HG03378 (cell line): Measurements from ENCODE around the gene ZRANB2.

Experiments
- ATAC-seq: cut with Tn5 transposase; IDR thresholded peaks from one replicate; pipeline ENCODE4 v1.9.1; 2021; ENCODE audit warnings: mild to moderate bottlenecking, moderate library complexity; ENCODE audit not compliant: unreplicated experiment

ZRANB2 gene

DNA sequence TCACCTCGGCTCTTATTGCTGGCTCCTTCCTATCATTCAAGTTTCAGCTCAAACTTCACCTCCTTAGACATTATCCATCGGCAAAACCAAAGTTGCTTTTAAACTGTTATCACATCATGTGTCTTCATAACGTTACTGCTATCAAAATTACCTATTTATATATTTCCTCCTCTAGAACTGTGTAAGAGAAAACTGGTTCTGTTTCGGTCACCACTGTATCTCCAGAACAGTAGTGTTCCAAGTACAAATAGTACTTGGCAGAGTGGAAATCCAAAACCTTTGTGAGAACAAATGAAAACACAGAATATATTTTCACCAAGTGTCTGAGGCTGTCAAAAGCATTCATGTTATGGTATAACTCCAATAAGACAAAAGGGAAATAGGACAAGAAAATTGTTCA, 9.1 kb downstream of the ZRANB2 start:
- ATAC-seq = no peak

DNA sequence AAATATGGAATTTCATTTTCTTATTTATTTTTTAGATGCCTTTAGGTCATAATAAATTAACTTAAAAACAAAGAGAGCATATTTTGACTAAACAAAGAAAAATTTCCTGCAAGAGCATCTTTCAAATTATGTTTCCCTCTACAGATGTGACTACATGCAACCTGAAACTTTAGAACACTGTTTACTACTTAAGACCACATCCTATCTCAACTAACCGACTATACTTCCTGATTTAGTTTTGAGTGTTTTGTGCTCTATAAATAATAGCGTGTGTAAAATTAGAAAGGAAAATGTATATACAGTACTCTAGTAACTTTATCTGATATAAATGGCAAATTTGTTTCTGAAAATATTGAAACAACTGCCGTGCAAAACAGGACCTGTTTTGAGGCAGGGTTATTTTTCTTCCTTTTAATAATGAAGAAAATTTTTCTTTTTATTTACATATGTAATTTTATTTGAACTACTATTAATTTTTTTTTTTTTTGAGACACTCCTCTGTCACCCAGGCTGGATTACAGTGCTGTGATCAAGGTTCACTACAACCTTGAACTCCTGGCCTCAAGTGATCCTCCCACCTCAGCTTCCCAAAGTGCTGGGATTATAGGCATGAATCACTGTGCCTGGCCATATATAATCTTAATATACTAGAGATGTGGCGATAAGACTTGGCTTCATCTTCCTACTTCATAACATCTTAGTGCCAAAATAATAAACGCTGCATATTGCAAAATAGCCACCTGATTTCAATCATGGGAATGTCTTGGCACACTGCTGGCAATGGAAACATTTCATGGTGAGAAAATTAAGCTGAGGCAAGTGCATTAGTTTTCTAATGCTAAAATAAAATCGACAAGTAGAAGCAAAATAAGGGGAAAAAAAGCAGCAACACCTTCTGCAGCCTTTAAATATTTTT, 12.3 kb downstream of the ZRANB2 start:
- ATAC-seq = peak; percentile 88

DNA sequence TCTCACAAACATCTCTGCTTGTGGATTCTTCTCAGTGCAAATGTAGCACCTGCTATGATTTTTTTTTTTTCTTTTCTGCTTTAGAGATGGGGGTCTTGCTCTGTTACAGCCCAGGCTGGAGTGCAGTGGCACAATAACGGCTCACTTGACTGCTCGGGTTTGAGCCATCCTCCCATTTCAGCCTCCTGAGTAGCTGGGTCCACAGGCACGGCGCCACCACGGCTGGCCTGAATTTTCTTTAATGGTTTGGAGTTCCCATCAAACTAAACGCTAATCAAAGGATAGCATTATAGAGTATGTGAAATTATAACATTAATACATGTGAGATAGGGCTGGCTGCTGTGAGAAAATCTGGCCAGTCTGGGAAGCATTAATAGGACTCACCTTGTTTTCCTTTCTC, 26.0 kb downstream of the ZRANB2 start:
- no peak for ATAC-seq

DNA sequence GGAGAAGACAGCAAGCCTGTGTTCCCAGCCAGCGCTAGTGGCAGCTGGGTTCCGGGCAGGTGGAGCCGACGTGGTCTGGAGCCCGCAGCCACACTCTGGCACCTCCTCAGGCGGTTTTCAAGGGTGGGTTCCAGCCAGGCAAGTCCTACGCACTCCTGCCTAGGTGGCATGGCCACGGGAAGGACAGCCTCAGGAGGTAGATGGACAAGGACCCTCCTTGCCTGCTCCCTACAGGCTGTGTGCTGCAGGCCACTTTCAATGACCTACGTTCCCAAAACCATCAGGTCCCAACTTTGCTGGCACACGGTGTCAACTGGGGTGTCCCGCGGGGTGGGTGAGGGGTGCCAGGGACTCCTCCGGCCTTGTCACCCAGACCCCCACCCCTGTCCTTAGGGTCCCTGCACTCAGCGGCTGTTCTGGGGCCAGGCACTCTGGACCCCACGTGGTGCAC, 26.5 kb downstream of the ZRANB2 start:
- no peak for ATAC-seq

DNA sequence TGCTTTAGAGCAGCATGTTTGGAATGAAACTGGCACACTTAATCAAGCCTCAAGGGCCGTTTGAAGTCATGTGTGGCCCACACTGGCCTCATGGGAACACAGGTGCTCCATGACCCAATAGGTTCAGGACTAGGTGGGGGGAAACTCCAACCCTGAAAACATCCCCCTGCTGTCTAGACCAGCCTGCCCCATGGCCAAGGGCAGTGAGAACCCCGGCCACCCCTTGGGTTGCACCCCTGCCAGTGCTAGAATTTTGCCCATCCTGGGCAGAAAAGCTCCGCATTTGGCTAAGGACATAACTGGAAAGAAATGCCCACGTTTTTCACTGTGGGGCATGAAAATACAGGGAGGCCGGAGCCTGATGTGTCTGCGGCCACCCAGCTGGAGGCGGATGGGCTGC, 27.1 kb downstream of the ZRANB2 start:
- ATAC-seq = no peak

DNA sequence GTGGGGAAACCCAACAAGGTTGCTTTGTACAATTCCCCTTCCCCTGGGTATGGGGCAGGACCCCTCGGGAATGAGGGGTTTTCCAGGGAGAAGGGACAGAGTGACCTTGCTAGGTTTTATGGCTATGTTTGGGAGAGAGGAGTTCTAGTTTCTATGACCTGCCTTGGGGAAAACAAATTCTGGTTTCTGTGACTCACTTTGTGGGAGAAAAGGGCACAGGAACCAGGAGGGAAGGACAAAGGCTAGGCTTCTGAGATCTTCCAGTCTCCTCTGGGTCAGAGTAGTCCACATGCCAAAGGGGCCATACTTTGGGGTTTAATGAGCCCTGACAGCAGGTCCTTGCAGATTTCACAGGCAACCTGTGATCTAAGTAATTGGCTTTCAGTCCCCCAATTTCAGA, 27.7 kb downstream of the ZRANB2 start:
- no peak for ATAC-seq

DNA sequence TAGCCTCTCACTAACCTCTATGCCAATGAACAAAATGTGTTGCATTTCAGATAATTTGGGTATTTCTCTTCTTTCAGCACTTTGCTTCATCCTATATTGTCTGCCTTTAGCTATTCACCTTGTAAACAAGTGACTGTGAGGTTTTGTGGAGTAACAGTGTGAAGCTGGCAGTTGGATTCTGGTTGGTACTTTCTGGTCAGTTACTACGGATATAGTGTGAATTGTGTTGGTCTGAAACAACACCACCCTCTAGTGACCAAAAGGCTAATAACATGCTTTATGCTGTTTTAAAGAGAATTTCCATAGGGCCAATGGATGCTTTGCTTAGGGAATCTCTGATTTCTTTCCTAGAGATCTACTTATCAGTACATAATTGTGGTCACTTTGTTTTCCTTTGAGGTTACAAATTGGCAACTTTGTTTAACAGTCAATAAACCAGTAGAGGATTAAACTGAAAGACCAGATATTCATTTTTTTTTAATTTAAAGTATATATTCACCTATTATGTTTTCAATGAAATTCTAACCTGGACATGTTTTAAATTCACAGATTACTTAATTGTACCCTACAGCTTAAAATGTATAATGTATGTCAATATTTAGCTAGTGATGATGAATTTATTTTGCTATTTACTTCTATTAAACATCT, 30.8 kb downstream of the ZRANB2 start:
- ATAC-seq = peak; percentile 84

DNA sequence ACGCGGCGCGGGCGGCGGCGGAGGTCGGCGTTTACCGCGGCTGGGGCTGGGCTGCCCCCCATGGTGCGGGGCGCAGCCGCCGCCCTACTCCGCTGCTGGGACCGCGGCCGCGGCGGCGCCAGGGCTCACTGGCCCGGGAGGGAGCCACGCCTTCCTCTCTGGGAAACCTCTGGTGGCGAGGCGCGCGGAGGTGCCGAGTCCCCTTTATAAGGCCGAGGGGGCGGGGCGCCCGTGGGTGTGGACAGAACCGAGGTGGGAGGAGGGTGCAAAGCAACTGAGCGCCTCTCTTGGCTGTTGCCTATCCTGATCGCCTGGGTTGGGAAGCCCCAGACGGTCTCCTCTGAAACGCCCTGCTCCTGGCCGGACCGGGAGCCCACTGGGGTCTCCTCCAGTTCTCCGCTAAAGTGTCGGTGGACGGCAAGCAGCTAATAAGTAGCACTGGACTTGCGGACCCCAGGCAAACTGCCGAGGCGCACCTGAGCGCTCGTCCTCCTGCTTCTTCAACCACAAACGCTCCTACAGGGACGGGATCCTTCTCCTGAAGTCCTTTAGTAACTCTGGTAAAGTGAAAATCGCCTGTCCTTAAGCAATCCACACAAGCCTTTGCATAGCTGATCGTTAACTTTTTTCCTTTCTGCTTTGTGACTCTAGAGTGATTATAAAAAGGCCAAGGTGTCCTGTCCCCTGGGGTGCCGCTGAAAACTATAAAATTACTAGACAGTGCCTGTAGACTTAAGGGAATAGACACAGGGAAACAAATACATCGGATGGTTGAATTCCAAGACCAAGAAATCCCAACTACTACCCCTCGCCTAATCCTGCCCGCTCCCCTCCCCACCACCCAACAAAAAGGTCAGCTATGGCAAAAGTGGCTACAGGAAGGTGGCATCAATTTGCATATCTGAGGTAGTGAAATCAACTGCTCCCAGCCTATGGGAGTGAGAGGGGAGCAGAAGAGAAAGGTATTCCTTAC, 32.9 kb downstream of the ZRANB2 start, which contains the start of gene PTGER3:
Gene PTGER3 (minus strand): TSS at position 182 of the 973 bp plus-strand sequence. CDS start 239 bp downstream, outside the sequence.
- ATAC-seq = no peak

DNA sequence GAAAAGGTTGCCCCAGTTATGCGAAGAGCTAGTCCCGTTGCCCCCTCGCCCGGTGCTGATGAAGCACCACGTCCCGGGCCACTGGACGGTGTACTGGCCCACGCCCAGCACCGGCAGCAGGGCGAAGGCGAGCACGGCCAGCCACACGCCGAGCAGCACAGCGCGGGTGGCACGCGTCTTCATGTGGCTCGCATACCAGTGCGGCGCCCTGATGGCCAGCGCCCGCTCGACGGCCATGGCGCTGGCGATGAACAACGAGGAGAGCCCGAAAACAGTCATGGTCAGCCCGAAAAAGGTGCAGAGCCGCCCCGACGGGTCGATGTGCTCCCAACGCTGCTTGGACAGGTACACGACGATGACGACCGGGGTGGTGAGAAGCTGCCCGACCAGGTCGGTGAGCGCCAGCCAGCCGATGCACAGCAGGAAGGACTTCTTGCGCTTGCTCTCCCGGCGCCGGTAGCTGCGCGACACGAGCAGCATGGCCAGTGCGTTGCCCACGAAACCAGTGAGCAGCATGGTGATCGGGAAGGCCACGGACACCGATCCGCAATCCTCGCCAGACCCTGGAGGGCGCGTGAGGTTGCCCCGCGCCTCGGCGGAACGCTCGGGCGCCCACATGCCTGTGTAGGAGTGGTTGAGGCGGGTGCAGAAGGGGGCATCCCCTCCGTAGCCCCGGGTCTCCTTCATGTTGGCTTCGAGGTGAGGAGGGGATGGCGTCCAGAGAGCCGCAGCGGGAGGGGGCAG, 33.8 kb downstream of the ZRANB2 start:
- ATAC-seq = no peak

DNA sequence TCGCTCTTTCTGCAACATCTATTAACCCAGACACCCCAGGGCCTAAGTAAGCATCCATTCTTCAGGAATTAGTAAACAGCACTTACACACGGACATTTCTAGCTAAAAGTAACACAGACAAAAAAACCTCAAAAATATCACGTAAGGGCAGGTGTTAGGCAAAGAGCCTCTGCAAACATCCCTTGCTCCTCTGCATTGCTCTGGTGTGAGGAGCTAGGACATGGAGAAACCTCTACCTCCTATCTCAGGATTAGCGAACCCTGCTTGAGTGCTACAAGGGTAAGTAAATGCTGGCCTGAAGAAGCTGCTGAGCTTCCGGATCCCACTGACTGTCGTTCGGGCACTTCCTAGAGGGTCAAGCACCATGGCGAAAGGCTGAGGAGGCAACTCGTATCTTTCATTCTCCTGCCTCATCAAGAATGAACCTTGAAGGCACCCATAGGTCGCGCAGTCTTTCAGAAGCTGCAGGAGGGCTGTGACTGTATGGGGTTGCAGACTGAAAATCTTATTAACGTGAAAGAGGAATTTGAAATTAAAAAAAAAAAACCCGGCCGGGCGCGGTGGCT, 35.3 kb downstream of the ZRANB2 start:
- ATAC-seq = no peak

DNA sequence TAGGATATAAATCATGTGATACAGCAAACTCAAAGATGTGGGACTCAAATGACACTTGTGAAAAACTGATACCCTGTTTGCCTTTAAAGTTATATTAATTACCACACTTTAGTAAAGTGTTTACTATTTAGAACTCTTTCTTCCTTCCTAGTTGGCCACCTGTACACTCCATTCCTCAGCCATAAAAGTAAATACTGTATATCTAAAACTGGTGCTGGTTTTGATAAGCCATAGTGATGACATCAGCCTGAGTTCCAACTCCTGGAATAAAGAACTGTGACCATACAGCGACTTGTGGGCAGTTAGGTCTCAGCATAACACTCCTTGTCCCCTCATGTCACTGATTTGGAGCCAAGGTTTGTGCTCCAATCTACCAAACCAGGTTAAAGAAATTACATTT, 36.0 kb downstream of the ZRANB2 start:
- no peak for ATAC-seq

DNA sequence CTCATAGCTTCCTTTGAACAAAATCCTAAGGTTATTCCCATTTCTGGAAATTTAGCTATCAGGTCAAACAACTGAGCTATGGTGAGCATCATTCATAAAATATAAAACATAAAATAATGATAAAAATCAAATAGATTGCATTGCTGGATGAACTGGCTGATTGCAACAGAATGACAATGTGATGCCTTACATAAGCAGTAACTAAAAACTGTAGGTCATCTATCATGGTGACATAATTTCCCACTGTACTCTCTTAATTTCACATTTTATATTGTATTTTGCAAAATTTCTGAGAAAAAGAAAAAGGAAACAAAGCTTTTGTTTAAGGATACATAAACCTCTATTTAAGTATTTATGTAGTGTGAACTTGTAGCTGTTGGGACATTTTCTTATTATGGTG, 37.8 kb downstream of the ZRANB2 start:
- no peak for ATAC-seq

DNA sequence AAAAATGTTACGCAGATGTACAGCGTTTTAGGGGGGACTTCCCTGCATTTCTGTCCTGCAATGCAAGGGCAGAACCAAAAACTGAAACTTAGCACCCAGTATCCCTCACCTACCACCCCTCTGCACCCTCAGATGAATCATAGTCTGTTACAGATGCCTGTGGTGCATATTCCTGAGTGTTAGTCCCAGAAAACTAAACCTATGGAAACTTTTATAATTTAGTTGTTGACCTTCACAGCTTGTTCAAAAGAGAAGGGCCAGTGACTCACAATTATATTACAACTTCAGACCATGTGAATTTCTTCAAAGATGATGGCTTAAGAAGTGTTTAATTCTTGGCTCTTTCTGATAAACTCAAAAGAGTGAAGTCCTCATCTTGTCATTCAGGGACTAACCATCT, 39.0 kb downstream of the ZRANB2 start:
- ATAC-seq = no peak

DNA sequence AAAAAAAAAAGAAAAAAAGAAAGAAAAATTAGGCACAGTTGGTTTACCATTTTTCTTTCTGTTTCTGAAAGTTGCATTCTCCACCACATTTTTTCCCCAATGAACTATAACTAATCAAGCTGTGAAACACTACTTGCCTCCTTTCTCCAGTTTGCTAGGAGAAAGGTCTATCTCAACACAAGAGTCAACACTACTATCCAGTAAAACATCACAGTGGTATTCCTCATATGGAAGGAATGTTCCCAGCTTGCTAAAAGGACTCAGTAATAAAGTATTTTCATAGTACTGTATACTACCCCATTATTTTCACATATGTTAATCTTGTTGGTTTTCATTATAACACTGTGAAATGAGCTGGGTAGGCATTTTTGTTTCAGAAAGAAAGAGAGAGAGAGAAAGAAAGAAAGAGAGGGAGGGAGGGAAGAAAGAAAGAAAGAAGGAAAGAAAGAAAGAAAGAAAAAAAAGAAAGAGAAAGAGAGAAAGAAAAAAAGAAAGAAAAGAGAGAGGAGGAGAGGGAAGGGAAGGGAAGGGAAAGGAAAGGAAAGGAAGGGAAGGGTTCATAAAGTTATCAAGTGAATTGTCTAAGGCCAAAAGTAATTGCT, 41.1 kb downstream of the ZRANB2 start:
- ATAC-seq = no peak

DNA sequence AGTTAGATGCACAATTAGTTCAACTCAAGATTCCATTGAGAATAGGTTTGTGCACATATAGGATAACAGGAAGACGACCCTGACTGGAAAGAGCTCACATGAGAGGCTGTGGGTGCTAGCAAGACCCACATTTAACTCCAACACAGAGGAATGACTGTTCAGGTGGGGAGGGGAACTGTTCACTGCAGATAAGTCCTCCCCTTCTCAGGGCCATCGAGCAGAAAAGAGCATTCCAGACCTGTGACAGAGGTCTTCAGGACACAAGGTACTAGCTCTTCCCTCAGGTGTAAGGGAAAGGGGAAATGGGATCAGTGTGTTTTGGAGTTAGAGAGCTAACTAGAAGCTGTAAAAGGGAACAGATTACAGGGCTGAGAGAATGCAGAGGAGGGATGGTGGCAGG, 41.9 kb downstream of the ZRANB2 start:
- no peak for ATAC-seq

DNA sequence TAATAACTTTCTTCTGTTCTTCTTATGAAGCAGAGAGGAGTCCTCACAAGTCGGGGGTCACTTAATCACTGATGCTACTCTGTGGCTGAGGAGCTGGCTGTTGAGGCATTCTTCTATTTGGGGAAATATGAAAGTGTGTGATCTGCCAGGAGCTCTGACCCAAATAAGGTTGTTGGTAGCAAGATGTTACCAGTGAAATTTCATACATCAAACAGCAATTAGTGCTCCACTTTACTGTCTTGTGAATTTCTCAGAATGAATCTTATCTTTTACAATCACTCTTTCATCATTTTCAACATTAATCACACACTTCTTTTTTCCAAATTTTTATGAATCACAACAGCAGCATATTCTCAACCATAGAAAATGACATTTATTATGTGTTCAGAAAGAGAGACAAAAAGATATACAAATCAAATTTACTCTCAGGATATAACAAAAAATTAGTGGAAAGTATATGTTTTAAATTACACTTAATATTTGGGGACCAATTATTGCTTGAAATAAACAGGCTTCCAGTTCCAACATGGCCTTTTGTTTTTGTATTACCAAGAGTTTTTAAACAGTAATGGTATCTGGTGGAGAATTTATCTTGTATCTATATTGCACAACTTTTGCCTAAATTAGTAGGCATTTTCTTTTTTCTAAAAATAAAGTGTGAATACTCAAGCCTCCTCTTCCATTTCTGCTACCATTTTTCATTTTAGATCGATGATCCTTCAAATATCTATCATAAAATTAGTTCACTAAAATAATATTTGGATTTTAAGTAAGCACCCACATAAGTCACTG, 42.8 kb downstream of the ZRANB2 start:
- ATAC-seq = no peak

DNA sequence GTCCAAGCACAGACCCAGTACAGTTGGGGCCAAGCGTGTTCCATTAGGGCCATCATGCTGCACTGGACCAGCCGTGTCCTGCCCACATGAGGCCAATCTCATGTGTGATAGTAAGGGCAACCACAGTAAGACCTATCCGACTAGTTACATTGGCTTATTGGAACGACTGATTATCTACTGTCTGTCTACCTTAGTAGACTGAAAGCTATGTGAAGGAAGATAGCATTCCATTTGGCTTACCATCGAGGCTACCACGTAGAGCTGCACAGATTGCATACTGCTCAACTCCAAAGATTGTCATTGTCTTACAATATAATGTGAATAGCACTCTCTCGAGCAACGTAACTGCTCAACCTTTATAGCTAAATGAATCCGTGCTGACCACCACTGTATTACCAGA, 43.8 kb downstream of the ZRANB2 start:
- ATAC-seq = no peak

DNA sequence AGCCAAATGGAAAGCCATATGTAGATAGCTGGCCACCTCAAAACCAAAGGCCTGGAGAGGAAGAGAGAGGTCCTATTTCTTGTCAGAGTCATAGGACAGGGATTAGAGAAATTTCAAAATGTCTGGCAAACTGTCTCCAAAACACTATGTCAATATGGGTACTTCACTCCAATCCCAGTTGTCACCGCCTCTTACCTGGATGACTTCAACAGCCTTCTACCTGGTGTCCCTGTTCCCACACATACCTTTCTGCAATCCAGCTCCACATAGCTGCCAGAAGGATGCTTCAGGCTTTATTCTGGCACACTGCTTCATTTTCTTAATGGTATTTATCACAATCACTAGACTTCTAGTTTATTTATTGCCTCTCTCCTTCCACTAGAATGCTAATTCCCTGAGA, 47.7 kb downstream of the ZRANB2 start:
- ATAC-seq = no peak

DNA sequence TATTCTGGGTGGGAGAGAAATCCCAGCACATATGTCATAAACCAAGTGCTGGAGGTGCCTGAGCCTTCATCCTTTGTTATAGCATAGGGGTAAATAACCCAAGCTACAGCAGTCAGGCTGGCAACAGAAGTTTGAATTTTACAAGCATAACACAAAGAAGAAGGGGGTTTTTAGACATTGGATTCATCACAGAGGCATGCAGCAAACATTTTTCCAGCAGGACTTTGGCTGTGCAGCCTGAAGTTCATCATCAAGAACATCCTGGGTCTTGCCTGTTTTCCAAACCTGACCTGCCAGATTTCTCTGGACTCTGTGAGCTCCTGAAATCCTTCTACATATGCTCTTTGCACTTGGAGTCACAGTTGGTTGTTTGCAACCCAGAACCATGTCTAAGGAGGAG, 49.4 kb downstream of the ZRANB2 start:
- ATAC-seq = no peak
